Cerebellar cortex (tissue), 1 donor: Measurements from ENCODE around the gene ANAPC2.
"Not testable (repeated sequence)": the region's sequence is repeated elsewhere in the genome, so short reads cannot be mapped to it uniquely, and the experiment has no call there.

Experiments
- DNase-seq: peaks from one replicate; pipeline ENCODE4 v3.0.0-alpha.2; 2015; ENCODE audit warnings: low spot score

The ANAPC2 gene

GRCh38 chr9:137145731-137146526 lies 42.4 kb downstream of the ANAPC2 start:
- DNase-seq = no peak

DNA sequence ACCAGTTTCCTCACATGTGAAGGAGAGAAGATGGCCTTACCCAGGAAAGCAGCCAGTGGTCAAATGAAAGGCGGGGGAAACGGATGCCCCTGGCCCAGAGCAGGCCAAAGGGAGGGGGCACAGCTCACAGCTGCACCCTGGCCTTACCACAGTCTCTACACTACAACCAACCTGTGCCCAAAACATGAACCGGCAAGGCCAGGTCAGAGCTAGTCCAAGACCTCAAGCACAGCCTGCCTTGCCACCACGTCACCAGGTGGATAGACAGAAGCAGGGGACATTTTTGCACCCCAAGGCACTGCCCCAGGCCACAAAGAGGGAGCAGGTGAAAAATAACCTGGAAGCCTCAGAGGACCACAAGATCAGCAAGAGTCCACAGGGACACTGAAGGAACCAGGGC lies 44.9 kb downstream of the ANAPC2 start:
- no peak for DNase-seq

- DNase-seq = no peak
Measured at GRCh38 chr9:137141976-137142936, 46.1 kb downstream of the ANAPC2 start.

DNA sequence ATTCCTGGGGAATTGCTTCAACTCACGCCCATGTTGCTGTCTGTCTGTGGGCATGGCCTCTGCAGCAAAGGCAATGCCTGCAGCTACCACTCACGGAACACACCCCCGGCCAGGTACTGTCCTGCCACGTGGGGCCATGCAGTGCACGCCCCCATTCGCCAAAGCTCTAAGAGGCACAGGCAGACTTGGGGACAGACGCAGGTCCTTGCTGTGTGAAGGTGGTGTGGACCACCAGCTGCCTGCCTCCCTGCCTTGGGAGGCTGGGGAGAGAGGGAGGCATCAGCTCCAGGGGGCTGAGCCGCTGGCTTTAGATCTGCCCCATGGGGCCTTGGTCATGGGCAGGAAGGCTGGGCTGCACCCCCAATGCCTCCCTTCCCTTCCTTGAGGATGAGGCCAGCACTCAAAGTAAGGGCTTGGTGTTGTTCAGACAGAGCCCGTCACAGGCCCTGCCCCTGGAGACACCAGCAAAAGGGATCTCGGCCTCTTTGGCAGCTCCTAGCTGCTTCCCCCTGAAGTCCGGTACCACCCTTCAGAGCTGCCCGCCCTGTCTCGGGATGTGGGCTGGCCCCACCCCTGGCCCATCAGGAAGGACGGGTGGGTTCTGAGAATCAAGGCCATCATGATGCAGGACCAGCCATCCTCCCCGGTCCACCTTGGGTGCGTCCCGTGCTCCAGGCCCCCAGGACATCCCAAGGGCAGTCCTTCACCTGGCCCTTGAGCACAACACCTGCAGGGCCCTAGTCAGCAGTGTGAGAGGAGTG lies 47.1 kb downstream of the ANAPC2 start:
- DNase-seq = no peak

DNA sequence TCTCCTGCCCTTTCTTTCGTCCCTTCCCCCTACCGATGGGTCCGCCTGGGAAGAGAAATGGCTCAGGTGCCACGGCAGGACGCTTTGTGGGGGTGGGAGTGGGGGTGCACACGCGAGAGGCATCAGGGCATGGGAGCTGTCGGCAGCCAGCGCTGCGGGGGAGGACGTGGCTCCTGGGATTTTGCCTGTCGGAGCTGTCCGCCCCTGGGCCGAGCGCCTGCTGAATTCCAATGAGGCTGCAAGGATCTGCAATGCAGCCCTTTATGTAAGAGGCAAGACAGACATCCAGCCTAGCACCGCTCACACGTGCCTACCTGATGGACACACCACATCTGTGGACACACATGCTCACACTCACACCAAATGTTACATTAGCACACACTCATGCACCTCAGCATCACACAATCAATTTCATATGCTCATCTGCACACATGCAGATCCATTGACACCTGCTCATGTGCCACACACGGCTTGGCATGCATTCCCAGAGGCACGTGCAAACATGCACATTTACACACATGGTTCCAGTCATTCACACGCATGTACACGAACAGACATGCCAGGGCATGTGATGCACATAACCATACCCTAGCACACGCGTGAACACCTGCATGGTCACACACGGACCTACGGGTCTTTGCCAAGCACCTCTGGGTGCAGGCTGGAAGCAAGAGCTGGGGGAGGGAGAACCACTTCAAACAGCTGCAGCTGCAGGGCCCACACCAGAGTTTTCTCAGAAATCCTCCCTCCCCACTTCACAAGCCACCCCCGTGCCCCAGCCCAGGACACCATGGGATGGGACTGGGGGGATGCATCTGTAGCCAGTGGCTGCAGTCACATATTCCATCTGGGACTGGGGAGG lies 48.0 kb downstream of the ANAPC2 start:
- DNase-seq = no peak

GRCh38 chr9:137139468-137140150 lies 48.8 kb downstream of the ANAPC2 start:
- DNase-seq = no peak

DNA sequence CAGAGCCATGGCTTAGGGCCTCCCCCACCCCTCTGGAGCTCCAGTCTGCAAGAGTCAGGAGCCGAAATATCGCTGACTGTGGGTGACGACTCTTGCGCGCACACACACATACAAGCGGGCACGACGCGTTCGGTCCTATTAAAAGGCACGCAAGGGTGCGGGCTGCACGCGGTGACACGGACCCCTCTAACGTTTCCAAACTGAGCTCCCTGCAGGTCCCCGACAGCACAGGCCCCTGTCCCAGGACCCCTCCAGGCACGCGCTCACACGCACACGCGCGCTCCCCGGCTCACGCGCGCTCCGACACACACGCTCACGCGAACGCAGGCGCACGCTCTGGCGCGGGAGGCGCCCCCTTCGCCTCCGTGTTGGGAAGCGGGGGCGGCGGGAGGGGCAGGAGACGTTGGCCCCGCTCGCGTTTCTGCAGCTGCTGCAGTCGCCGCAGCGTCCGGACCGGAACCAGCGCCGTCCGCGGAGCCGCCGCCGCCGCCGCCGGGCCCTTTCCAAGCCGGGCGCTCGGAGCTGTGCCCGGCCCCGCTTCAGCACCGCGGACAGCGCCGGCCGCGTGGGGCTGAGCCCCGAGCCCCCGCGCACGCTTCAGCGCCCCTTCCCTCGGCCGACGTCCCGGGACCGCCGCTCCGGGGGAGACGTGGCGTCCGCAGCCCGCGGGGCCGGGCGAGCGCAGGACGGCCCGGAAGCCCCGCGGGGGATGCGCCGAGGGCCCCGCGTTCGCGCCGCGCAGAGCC lies 49.5 kb downstream of the ANAPC2 start, which contains the start of gene GRIN1:
TSS of gene GRIN1 (plus strand) at position 433 of the 746 bp plus-strand sequence. CDS start 333 bp downstream, outside the sequence.
- DNase-seq = peak; percentile 53

DNA sequence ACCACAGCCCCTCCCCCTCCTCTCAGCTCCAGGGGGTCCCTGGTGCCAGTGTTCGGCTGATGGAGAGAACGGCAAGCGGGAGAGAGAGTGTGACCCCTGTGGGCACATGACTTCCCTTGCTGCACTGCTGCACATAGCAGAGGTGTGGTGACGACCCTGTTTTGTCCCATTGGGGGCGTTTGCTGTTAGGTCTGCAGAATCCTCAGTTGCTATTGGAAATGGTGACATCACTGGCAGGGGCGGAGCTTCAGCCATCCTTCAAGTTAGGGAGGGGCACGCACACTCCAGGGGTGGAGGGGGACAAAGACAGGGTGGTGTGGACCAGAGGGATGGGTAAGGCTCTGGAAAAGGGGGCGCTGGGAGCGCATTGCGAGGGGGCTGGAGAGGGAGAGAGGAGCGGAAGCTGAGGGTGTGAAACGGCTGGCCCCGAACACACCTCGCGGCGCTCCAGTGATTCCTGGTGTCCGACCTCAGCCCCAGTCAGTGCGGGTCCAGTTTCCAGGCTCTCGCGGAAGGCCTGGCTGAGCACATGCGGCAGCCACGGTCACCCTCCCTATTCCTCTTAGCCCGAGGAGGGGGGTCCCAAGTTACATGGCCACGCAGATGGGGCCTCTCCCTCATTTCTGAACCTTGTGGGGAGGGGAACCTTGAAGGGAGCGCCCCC lies 50.2 kb downstream of the ANAPC2 start:
- DNase-seq = peak; percentile 90

DNA sequence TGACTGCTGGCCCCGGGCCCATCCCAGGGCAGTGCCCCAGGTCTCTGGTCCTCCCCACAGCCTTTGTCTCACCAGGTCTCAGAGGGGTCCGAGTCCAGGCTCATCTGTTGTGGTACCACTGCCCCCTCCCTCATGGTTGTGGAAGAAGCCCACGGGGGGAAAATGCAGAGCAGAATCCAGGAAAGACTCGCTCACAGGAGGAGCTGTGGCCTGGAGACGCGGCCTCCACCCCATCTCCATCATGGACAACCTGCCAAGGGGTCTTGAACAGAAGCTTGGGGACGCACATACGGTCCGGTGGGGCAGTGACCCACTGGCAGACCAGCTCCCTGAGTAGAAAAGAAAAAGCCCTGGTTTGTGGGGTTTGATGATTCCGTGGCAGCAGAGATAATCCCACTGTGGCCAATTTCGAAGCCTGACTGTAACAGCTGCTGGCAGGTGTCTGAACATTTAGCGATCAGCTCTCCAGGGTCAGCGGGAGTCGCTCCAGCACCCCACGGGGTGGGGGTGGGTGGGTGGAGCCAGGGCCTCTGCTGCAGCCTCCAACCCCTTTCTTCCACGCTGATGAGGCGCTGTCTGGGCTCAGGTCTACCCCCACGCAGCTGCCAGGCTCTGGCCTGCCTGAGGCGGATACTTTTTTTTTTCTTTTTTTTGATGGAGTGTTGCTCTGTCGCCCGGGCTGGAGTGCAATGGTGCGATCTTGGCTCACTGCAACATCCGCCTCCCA lies 51.3 kb downstream of the ANAPC2 start:
- no peak for DNase-seq

- peak; percentile 55 for DNase-seq
Measured at GRCh38 chr9:137136261-137136880, 52.0 kb downstream of the ANAPC2 start.

DNA sequence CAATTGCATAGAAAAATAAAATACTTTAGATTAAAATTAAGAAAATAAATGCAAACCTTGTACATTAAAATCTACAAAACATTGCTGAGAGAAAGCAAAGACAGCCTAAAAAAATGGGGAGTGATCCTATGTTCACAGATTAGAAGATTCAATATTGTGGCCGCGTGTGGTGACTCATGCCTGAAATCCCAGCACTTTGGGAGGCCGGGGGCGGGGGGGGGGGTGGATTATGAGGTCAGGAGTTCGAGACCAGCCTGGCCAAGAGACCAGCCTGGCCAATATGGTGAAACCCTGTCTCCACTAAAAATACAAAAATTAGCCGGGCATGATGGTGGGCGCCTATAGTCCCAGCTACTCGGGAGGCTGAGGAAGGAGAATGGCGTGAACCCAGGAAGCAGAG lies 53.2 kb downstream of the ANAPC2 start:
- DNase-seq = not testable (repeated sequence)

DNA sequence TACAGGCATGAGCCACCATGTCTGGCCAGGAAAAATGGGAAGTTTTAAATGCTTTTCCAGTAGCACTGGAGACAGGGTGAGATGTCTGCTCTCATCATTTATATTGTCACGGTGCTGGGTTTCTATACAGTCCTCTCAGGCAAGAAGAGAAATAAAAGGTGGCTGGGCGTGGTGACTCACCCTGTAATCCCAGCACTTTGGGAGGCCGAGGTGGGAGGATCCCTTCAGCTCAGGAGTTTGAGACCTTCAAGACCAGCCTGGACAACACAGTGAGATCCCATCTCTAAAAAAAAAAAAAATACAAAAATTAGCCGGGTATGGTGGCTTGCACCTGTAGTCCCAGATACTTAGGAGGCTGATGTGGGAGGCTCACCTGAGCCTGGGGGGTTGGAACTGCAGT lies 54.2 kb downstream of the ANAPC2 start:
- no peak for DNase-seq

DNA sequence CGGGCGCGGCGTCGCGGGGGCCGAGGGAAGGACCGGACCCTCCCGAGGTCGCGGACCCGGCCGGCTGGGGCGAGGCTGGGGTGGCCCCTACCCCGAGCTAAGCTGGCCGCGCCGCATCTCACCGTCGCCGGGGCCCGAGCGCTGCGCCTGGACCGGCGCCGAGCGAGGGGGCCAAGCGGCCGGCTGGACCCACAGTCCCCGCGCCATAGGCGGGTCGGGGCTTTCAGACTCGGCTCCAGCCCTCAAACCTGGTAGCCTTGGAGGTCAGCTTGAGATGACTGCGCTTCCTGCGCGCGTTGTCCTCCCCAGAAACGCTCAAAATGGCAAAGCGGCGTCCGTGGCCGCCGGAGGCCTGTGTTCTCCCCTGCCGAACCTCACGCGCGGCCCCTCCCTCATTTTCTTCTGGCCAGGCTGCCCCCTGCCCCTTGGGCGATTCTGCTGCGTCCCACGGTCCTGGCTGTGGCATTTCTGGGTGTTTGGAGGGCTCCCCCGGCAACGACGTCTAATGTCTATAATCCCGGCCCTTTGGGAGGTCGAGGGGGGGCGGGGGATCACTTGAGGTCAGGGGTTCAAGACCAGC lies 58.1 kb downstream of the ANAPC2 start:
- no peak for DNase-seq

- peak; percentile 93 for DNase-seq
Measured at GRCh38 chr9:137129456-137130175, 58.7 kb downstream of the ANAPC2 start.

DNA sequence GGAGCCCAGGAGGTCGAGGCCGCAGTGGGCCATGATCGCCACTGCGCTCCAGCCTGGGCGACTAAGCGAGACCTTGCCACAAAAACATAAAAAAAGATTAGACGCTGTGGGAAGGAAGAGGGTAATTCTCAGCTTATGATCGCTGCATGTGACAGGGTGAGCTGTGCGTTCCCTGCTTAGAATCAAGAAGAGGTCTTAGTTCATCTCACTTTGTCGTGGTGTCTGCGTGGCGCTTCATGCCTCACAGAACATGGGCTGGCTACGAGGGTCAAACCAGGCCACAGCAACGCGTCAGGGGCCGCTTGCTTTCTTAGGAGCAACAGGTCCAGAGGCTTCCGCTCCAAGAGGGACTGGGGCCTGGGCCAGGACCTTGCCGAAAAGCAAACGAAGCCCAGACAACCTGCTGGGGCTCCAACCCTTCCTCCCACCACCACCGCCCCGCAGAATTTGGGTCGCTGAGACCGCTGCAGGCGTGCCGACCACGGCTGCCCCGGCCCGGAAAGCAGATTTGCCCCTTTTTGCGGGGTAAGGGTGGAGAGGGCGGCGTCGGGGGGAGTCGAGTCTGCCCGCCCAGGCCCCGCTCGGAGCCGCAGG lies 59.4 kb downstream of the ANAPC2 start:
- no peak for DNase-seq

DNA sequence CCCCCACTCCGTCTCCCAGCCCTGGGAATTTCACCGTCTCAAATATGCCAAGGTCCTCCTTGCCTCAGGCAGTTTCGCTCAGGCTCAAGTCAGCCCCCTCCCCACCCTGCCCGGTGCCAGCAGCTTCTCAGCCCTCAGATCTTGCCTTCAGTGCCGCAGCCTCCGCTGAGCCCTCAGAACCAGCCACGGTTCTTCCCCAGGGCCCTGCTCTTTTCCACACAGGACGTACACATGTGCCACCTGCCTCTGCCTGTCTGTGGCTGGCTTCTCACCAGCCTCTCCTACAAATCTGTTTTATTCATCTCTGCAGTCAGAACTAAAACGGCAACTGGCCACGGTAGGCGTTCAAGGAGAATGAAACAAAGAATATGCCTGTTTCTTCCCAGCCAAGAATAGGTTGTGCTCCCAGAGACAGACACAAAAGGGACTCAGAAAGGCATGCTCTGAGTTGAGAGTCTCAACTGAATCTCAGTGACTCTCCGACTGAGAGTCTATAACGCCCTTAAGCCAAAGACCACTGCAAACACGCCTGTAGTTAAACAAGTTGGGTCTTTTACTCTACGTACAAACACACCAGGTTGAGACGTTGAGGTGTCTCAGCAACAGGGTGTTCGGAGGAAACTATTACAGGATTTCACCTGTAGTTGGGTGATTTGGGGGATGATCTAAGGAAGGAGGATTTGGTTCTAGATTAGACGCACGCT lies 60.0 kb downstream of the ANAPC2 start:
- no peak for DNase-seq
